COLO668 (cell line): Measurements from ENCODE around the gene ADRM1.

Experiments
- DNase-seq: peaks from one replicate; lab custom pipeline; 2025; ENCODE audit not compliant: unreplicated experiment; lab: John Stamatoyannopoulos, UW

ADRM1 gene

GRCh38 chr20:62277253-62277652 lies 25.5 kb upstream of the ADRM1 start:
- DNase-seq: no peak

- no peak for DNase-seq
Measured at GRCh38 chr20:62280303-62280702, 22.5 kb upstream of the ADRM1 start.

- no peak for DNase-seq
Measured at GRCh38 chr20:62281161-62281933, 21.4 kb upstream of the ADRM1 start.

GRCh38 chr20:62282103-62282502 lies 20.7 kb upstream of the ADRM1 start:
- DNase-seq: no peak

- DNase-seq: no peak
Measured at GRCh38 chr20:62282877-62283503, 19.8 kb upstream of the ADRM1 start.

GRCh38 chr20:62284448-62284847 lies 18.3 kb upstream of the ADRM1 start:
- no peak for DNase-seq

- no peak for DNase-seq
Measured at GRCh38 chr20:62285151-62285550, 17.6 kb upstream of the ADRM1 start.

GRCh38 chr20:62285722-62286121 lies 17.1 kb upstream of the ADRM1 start:
- no peak for DNase-seq

GRCh38 chr20:62286493-62287064 lies 16.2 kb upstream of the ADRM1 start:
- DNase-seq: no peak

- no peak for DNase-seq
Measured at GRCh38 chr20:62287129-62287528, 15.7 kb upstream of the ADRM1 start.

- DNase-seq: no peak
Measured at GRCh38 chr20:62287759-62288534, 14.8 kb upstream of the ADRM1 start.

GRCh38 chr20:62288535-62289105 lies 14.2 kb upstream of the ADRM1 start:
- DNase-seq: no peak

GRCh38 chr20:62289131-62289530 lies 13.7 kb upstream of the ADRM1 start:
- no peak for DNase-seq

- DNase-seq: no peak
Measured at GRCh38 chr20:62289898-62290297, 12.9 kb upstream of the ADRM1 start.

GRCh38 chr20:62291251-62292066 lies 11.3 kb upstream of the ADRM1 start:
- DNase-seq: no peak

GRCh38 chr20:62292108-62292507 lies 10.7 kb upstream of the ADRM1 start:
- DNase-seq: no peak

- DNase-seq: no peak
Measured at GRCh38 chr20:62293111-62293784, 9.5 kb upstream of the ADRM1 start.

GRCh38 chr20:62293946-62294345 lies 8.9 kb upstream of the ADRM1 start:
- no peak for DNase-seq

GRCh38 chr20:62294516-62294915 lies 8.3 kb upstream of the ADRM1 start:
- no peak for DNase-seq
